ENCODE measurements around the gene KRTAP10-7.
"Not testable (repeated sequence)": the region's sequence is repeated elsewhere in the genome, so short reads cannot be mapped to it uniquely, and the experiment has no call there.

GRCh38 chr21:44590897-44591800 is 9.2 kb upstream of the KRTAP10-7 start:
- TF ChIP-seq CTCF (IDR thresholded peaks at IDR 0.05; ENCODE audit: insufficient read depth, low read depth, low read length); EZH2 (IDR thresholded peaks at IDR 0.05; ENCODE audit: insufficient read depth, low read length): not testable (repeated sequence)

Measured in astrocyte (in vitro differentiated cells and primary cell).